Measurements from ENCODE around the gene CHN2.

GRCh38 chr7:29432721-29433120 is 238.1 kb downstream of the CHN2 start:
- TF ChIP-seq CTCF (conservative IDR thresholded peaks at IDR 0.05; ENCODE audit: low read depth, low read length), result no peak
- no peak for TF ChIP-seq EZH2 (IDR thresholded peaks at IDR 0.05; ENCODE audit: low read length, unreplicated experiment)
